Stomach smooth muscle (tissue), 2 donors: Measurements from ENCODE around the gene SLC9A4.

Source experiments
- H3K27ac ChIP-seq: one replicate; pipeline ENCODE4 v1.7.0; 2013; ENCODE audit warnings: mild to moderate bottlenecking, low read length, inconsistent platforms
- H3K27me3 ChIP-seq, 2 donors: one replicate each; pipeline ENCODE4 v1.7.0; 2013; ENCODE audit warnings: low read length in 2 of 2; ENCODE audit not compliant: insufficient read depth in 2 of 2, control insufficient read depth in 1 of 2
- H3K36me3 ChIP-seq, 2 donors: one replicate each; pipeline ENCODE4 v1.7.0; 2013; ENCODE audit warnings: low read length in 2 of 2; ENCODE audit not compliant: control insufficient read depth in 2 of 2, insufficient read depth in 2 of 2
- H3K4me1 ChIP-seq: one replicate; pipeline ENCODE4 v1.7.0; 2013; ENCODE audit warnings: low read length; ENCODE audit not compliant: control insufficient read depth, insufficient read depth
- H3K4me3 ChIP-seq, 2 donors: one replicate each; pipeline ENCODE4 v1.7.0; 2013; ENCODE audit warnings: low read length in 2 of 2
- H3K9ac ChIP-seq, 2 donors: one replicate each; pipeline ENCODE4 v1.7.0; 2013; ENCODE audit warnings: low read length in 2 of 2, mild to moderate bottlenecking in 1 of 2
- H3K9me3 ChIP-seq, 2 donors: one replicate each; pipeline ENCODE4 v1.7.0; 2013; ENCODE audit warnings: low read length in 2 of 2; ENCODE audit not compliant: control insufficient read depth in 2 of 2
- donor health status: healthy.
- donor health status: Pancreatic carcinoma.

Gene SLC9A4

DNA sequence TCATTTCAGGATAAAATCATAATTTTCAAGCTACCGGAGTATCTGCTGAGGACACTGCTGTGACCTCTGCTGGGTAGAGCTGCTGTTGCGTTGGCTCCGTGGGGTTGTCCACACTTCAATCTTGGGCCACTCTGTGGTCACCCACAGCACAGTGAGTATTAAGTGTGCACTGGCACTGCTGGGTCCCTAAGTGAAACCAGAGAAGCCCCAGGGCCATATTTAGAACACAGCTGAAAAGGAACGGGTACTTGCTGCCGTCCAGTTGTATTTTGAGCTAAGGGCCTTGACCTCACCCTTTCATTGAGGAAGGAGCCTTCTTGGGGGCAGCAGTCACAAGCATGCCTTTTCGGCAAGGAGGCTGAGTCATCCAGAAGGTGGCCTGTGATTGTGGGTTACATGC is 10.1 kb downstream of the SLC9A4 start:
- Histone ChIP-seq H3K4me3 (no peak overlapping the region), H3K9ac (no peak overlapping the region), H3K9me3 (no peaks in the 10 kb centered on the region), H3K27ac (no peak overlapping the region), H3K36me3 (no peaks in the 10 kb centered on the region), H3K27me3 (peaks cover 2 to 4% of the 10 kb centered on the region in 2 donors), H3K4me1 (no peaks in the 10 kb centered on the region)

DNA sequence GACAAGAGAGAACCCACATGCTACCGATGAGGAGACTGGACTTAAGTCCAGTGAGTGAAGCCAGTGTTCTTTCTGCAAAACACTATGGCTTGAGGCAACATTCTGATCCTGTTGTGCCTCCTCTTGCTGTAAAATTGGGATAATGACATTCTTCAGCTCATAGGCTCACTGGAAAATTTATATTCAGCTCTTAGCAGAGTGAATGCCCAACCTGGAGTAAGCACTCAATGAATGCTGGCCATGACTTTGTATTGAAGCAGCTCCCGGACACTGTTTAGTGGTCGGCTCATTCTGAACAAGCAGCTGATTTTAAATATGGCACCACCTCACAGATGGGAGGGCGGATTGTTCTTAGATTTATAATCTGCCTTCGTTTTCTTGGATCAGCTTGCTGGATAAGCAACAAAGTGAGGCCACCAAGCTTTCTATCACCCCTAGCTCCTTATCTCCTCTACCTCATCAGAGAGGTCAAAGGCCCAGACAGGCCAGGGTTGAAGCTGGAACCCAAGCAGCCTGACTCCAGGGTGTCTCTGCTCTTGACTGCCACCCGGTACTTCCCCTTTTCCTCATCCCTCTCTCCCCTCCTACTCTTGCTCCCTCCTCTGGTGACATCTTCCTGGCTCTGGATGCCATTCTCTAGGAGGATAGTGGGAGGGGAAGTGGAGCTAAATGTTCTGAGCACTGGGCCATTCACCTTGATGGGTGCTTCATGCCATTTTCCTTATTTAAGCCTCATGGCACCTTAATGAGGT is 11.5 kb downstream of the SLC9A4 start:
- no peaks in the 10 kb centered on the region for H3K4me1 ChIP-seq
- H3K9ac ChIP-seq: no peak overlapping the region
- H3K36me3 ChIP-seq: no peaks in the 10 kb centered on the region
- H3K4me3 ChIP-seq: no peak overlapping the region
- no peak overlapping the region for H3K27ac ChIP-seq
- H3K27me3 ChIP-seq: peaks cover 2 to 4% of the 10 kb centered on the region in 2 donors
- H3K9me3 ChIP-seq: no peaks in the 10 kb centered on the region

DNA sequence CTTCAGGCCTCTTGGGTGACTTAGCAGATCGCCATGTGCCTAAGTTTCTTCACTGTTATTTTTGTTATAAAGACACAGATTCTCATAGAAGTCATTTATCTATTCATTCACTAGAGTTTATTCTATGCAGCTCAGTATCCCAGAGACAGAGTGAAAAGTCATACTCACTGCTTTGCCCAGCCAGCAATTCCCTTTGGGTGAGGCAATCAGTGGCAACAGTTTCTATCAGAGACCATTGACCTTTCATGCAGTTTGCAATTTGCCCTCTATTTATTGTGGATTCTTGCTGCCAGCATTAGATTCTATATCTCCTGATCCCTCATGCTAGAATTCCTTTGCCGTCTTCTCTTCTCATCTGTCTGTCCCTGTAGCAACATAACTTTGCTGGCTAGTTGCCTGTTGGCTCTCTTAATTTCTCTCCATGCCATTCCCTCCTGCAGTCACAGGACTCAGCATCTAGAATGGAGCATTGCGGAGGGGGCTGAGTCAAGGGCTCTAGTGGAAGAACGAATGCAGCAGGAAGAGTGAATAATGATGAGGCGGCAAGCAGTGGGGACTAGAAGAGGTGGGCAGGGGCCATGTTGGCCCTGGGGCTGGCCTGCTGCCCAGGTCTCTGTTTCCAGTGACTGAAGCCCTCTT is 12.2 kb downstream of the SLC9A4 start:
- Histone ChIP-seq H3K36me3 (no peaks in the 10 kb centered on the region), H3K9ac (no peak overlapping the region), H3K9me3 (no peaks in the 10 kb centered on the region), H3K4me3 (no peak overlapping the region), H3K27ac (no peak overlapping the region), H3K27me3 (peaks cover 2 to 4% of the 10 kb centered on the region in 2 donors), H3K4me1 (no peaks in the 10 kb centered on the region)

DNA sequence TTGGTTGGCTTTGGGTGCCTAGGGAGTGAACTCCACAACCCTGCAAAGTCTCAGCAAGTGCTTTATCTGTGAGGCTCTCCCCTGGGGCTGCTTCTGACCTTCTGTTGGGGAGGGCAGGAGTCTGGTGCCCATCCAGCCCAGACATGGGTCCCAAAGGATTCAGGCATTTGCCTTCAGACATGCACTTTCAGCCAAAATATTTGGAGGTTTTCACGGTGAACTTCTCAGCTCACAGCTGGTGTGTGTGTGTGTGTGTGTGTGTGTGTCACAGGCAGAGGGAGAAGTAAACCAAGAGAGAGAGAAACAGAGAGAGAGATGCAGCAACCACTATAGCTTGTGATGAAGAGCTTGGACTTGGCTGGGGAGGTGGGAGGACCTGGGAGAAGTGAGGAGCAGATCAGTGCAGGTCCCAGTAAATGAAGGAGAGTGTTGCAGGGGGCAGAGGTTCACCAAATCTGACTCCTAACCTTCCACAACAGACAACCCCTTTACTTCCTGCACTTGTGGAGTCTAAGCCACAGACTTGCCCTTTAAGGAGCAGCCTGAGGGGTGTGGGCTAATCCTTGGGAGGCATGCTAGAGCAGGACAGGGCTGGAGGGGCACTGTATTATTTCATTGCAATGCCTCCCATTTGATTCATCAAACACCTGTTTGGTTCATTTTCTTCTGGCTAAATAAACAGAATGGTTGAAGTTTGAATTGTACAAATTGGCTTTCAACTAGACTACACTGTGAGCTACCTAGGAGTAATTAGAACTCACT is 14.1 kb downstream of the SLC9A4 start:
- no peaks in the 10 kb centered on the region for H3K4me1 ChIP-seq
- no peaks in the 10 kb centered on the region for H3K36me3 ChIP-seq
- H3K9ac ChIP-seq: no peak overlapping the region
- H3K27ac ChIP-seq: no peak overlapping the region
- H3K9me3 ChIP-seq: no peaks in the 10 kb centered on the region
- H3K4me3 ChIP-seq: no peak overlapping the region
- peaks cover 0 to 2% of the 10 kb centered on the region in 2 donors for H3K27me3 ChIP-seq

DNA sequence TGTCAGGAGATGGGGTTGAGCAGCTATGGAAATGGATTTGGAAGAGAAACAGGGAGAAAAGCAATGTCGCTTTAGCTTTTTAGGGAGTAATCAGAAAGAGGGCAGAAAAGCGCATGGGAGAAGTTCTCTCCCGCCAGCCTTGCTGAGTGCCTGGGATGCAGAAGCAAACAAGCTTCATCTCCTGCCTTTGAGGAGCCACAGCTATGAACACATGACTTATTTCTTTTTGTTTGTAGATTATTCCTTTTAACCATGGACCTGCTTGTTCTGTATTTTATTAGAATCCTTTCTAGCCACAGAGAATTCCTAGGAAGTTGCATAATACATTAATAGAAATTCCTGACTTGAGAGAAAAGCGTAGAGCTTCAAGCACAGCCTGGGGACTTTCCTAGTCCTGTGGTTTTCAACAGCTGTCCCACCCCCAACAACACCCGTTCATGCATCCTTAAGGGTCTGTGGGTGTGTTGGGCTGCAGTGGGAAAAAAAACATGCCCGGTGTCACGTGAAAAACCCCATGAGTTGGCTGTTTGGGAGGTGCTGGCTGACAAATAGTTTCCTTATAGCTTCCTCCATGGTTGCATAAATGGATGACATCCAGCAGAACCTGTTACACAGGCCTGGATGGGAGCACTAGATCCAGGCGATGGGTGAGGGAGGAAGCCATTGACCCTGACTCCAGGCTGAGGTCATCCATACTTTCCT is 14.9 kb downstream of the SLC9A4 start:
- no peak overlapping the region for H3K9ac ChIP-seq
- no peaks in the 10 kb centered on the region for H3K4me1 ChIP-seq
- no peaks in the 10 kb centered on the region for H3K36me3 ChIP-seq
- peaks cover 0 to 2% of the 10 kb centered on the region in 2 donors for H3K27me3 ChIP-seq
- no peaks in the 10 kb centered on the region for H3K9me3 ChIP-seq
- no peak overlapping the region for H3K4me3 ChIP-seq
- H3K27ac ChIP-seq: no peak overlapping the region

DNA sequence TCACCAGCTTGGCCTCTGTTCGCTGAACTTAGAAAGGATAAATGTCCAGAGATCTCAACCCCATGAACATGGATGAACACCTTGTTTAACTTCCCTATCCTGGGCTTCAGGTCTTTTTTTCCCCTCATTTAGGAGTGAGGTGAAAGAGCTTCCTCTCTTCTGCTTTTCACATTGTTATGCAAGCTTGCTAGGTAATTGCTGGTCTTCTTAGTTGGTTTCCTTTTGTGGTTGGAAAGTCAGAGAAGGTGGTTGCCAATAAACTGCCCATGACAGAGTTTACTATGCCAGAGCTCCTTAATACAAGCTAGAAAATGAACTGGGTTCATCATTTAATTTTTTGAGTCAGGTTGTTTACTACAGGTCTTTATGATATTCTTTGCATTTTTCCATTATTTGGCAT is 16.6 kb downstream of the SLC9A4 start:
- no peaks in the 10 kb centered on the region for H3K9me3 ChIP-seq
- peaks cover 0 to 2% of the 10 kb centered on the region in 2 donors for H3K27me3 ChIP-seq
- H3K9ac ChIP-seq: no peak overlapping the region
- no peak overlapping the region for H3K4me3 ChIP-seq
- no peaks in the 10 kb centered on the region for H3K4me1 ChIP-seq
- H3K27ac ChIP-seq: no peak overlapping the region
- no peaks in the 10 kb centered on the region for H3K36me3 ChIP-seq

DNA sequence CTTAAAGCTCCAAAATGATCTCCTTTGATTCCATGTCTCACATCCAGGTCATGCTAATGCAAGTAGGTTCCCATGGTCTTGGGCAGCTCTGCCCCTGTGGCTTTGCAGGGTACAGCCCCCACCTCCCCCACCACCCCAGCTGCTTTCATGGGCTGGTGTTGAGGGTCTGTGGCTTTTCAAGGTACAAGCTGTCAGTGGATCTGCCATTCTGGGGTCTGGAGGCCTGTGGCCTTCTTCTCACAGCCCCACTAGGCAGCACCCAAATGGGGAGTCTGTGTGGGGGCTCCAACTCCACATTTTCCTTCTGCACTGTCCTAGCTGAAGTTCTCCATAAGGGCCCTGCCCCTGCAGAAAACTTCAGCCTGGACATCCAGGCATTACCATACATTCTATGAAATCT is 19.0 kb downstream of the SLC9A4 start:
- no peak overlapping the region for H3K9ac ChIP-seq
- no peak overlapping the region for H3K4me3 ChIP-seq
- H3K9me3 ChIP-seq: no peaks in the 10 kb centered on the region
- peaks cover 0 to 2% of the 10 kb centered on the region in 2 donors for H3K27me3 ChIP-seq
- H3K36me3 ChIP-seq: no peaks in the 10 kb centered on the region
- H3K4me1 ChIP-seq: no peaks in the 10 kb centered on the region
- H3K27ac ChIP-seq: no peak overlapping the region

DNA sequence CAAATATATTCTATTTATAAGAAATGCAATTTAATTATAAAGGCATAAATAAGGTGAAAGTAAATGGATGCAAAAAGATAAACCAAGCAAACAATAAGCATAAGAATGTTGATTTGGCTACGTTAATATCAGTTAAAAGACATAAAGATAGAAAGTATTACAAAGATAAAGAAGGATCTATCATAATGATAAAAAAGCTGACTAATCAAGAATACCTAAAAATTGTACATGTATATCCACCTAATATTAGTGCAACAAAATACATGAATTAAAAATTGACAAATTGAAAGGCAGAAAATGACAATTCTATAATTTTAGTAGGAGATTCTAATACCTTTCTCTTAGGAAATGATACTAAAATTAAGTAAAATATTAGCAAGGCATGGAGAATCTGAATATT is 21.5 kb downstream of the SLC9A4 start:
- H3K36me3 ChIP-seq: no peaks in the 10 kb centered on the region
- no peaks in the 10 kb centered on the region for H3K9me3 ChIP-seq
- no peak overlapping the region for H3K4me3 ChIP-seq
- no peaks in the 10 kb centered on the region for H3K4me1 ChIP-seq
- no peak overlapping the region for H3K9ac ChIP-seq
- no peak overlapping the region for H3K27ac ChIP-seq
- no peaks in the 10 kb centered on the region for H3K27me3 ChIP-seq

DNA sequence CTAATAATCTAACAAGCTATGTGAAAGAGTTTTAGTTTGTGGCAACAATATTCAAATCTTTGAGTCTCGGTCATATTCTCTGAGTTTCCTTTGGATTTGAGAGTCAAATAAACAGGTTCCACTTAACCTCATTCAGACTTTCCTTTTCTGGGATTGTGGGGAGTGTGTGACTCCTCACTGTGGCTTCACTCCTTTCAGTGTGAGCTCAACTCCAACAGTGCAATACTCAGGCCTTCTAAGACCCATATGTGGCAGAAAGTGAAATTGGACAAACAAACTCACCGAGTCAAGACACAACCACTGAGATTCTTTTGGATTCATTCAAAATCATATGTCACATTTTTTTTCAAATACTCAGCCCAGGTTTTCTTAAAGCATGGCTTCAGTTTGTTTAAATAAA is 25.4 kb downstream of the SLC9A4 start:
- Histone ChIP-seq H3K4me1 (no peaks in the 10 kb centered on the region), H3K27ac (no peak overlapping the region), H3K9me3 (no peaks in the 10 kb centered on the region), H3K27me3 (no peaks in the 10 kb centered on the region), H3K36me3 (no peaks in the 10 kb centered on the region), H3K4me3 (no peak overlapping the region), H3K9ac (no peak overlapping the region)

DNA sequence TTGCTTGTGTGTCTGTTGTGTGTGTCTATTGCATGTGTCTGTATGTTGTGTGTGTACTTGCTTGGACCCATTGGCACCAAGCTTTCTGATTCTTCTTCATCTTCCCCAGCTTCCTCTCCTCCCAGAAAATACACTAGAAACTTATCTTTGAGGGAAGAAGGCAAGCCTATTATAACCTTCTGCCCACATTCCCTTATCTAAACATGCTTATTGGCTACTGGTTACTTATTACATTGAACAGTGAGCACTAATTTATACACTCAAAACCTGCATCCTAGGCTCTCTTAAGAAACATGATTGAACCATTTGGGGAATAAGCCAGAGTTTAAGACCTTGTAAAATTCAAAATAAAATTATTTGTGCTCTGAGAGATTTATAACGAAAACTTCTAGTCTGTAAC is 26.5 kb downstream of the SLC9A4 start:
- H3K27me3 ChIP-seq: no peaks in the 10 kb centered on the region
- H3K9me3 ChIP-seq: no peaks in the 10 kb centered on the region
- H3K27ac ChIP-seq: no peak overlapping the region
- no peak overlapping the region for H3K4me3 ChIP-seq
- no peaks in the 10 kb centered on the region for H3K4me1 ChIP-seq
- H3K36me3 ChIP-seq: no peaks in the 10 kb centered on the region
- H3K9ac ChIP-seq: no peak overlapping the region
